K562 (cell line): ENCODE data around the gene IRF1.

ENCODE experiments used
- CBX1 ChIP-seq: sonication (generic); IDR thresholded peaks from 2 replicates; pipeline ENCODE4 v1.6.1; 2016; ENCODE audit warnings: antibody characterized with exemption, low read depth, mild to moderate bottlenecking
- CHD4 ChIP-seq: fragments of 200-600 bp; sonication (generic); IDR thresholded peaks from 3 replicates; pipeline ENCODE4 v1.6.1; 2012; ENCODE audit warnings: low read depth, mild to moderate bottlenecking, mixed read lengths, low read length, inconsistent platforms; ENCODE audit not compliant: insufficient read depth, insufficient replicate concordance, poor library complexity, severe bottlenecking
- CHD7 ChIP-seq: fragments of 200-600 bp; sonication (generic); IDR thresholded peaks from one replicate; pipeline ENCODE4 v1.6.1; 2012; ENCODE audit warnings: mild to moderate bottlenecking, low read depth, low read length, inconsistent platforms
- ETV6 ChIP-seq, 3 experiments: fragments of 150-350 bp in 1 of 3; sonication (generic) in 1 of 3; formaldehyde crosslinking in 1 of 3; IDR thresholded peaks; 2 replicates each; pipeline versions ENCODE4 v1.6.1 to v1.8.0; 2014 to 2022; ENCODE audit warnings: borderline replicate concordance in 2 of 3, low read depth in 2 of 3, antibody characterized with exemption in 1 of 3, low read length in 1 of 3, mild to moderate bottlenecking in 1 of 3, missing genetic modification reagents in 1 of 3
- NR2C1 ChIP-seq, 2 experiments: fragments of 450-650 bp; IDR thresholded peaks; 2 replicates each; pipeline ENCODE4 v1.6.1; 2017; ENCODE audit warnings: mild to moderate bottlenecking in 2 of 2, antibody characterized with exemption in 1 of 2, inconsistent platforms in 1 of 2, missing compliant biosample characterization in 1 of 2, missing genetic modification characterization in 1 of 2
- NR4A1 ChIP-seq, 2 experiments: fragments of 250-450 bp in 1 of 2; fragments of 450-650 bp in 1 of 2; sonication (Bioruptor Pico) in 1 of 2; IDR thresholded peaks; 2 replicates each; pipeline versions ENCODE4 v1.4.0 to v1.6.1; 2016 to 2020; ENCODE audit warnings: mild to moderate bottlenecking in 2 of 2, missing compliant biosample characterization in 1 of 2, missing genetic modification characterization in 1 of 2, moderate library complexity in 1 of 2
- REST ChIP-seq, 2 experiments: fragments of 450-650 bp; formaldehyde crosslinking in 1 of 2; IDR thresholded peaks; 2 replicates each; pipeline versions ENCODE4 v1.4.0 to v1.6.1; 2014 to 2020; ENCODE audit warnings: mild to moderate bottlenecking in 2 of 2, borderline replicate concordance in 1 of 2, low read depth in 1 of 2
- SMARCC2 ChIP-seq: fragments of 450-650 bp; IDR thresholded peaks from 2 replicates; pipeline ENCODE4 v1.6.1; 2017; ENCODE audit warnings: antibody characterized with exemption, moderate library complexity, mild to moderate bottlenecking, low read depth
- ZNF316 ChIP-seq: fragments of 450-650 bp; IDR thresholded peaks from 2 replicates; pipeline ENCODE4 v1.6.1; 2016
- TF ChIP-seq, protein P1 (sequence below): fragments of 450-650 bp; conservative IDR thresholded peaks from 2 replicates; pipeline ENCODE4 v1.6.1; 2016; ENCODE audit warnings: missing genetic modification characterization, low read depth, mild to moderate bottlenecking, control low read depth, missing compliant biosample characterization

GRCh38 chr5:132459983-132460838 lies 30.4 kb downstream of the IRF1 start:
- TF ChIP-seq ZNF316, result no peak
- no peak for TF ChIP-seq REST (IDR thresholded peaks at IDR 0.05; ENCODE audit: borderline replicate concordance)
- TF ChIP-seq REST (CRISPR knock-in tag; IDR thresholded peaks at IDR 0.05; ENCODE audit: low read depth), result no peak
- TF ChIP-seq, protein P1, sequence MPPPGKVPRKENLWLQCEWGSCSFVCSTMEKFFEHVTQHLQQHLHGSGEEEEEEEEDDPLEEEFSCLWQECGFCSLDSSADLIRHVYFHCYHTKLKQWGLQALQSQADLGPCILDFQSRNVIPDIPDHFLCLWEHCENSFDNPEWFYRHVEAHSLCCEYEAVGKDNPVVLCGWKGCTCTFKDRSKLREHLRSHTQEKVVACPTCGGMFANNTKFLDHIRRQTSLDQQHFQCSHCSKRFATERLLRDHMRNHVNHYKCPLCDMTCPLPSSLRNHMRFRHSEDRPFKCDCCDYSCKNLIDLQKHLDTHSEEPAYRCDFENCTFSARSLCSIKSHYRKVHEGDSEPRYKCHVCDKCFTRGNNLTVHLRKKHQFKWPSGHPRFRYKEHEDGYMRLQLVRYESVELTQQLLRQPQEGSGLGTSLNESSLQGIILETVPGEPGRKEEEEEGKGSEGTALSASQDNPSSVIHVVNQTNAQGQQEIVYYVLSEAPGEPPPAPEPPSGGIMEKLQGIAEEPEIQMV (tag), result no peak
- no peak for TF ChIP-seq ETV6 (IDR thresholded peaks at IDR 0.05; ENCODE audit: borderline replicate concordance in 1 of 2, low read depth in 2 of 2, low read length in 1 of 2)
- no peak for TF ChIP-seq ETV6 (CRISPR knock-in tag; IDR thresholded peaks at IDR 0.05; ENCODE audit: borderline replicate concordance)
- no peak for TF ChIP-seq CHD7
- TF ChIP-seq SMARCC2, result no peak
- TF ChIP-seq NR2C1 (IDR thresholded peaks at IDR 0.05), result no peak
- no peak for TF ChIP-seq NR2C1 (tag; IDR thresholded peaks at IDR 0.05)
- TF ChIP-seq CBX1, result no peak
- no peak for TF ChIP-seq NR4A1 (CRISPR knock-in tag; IDR thresholded peaks at IDR 0.05)
- no peak; the same call in 1 of the 2 replicates for TF ChIP-seq NR4A1 (tag; IDR thresholded peaks at IDR 0.05)
- TF ChIP-seq CHD4, result no peak
